ENCODE results near the gene SIAH1. TPM values are rescaled to one million over a fixed set of nuclear protein-coding genes. Genes with fewer than 3 reads are reported as not detected.
"Not testable (repeated sequence)": the region's sequence is repeated elsewhere in the genome, so short reads cannot be mapped to it uniquely, and the experiment has no call there.

SIAH1 gene
- total and polyA plus RNA-seq, 12 donors, result 10.1 to 17.2 (median 14.5) TPM

GRCh38 chr16:48372744-48373143 lies 12.5 kb downstream of the SIAH1 start:
- Histone ChIP-seq H3K27me3 (no peaks in the 10 kb centered on the region), H3K36me3 (no peaks in the 10 kb centered on the region), H3K9me3 (no peaks in the 10 kb centered on the region), H3K4me3 (no peak overlapping the region), H3K27ac (no peak overlapping the region), H3K4me1 (peaks cover 11 to 93% (median 79%) of the 10 kb centered on the region in 9 donors)
- no peak for ATAC-seq
- intact Hi-C loops (cut with DNase I), result no loop called here
- TF ChIP-seq, protein P1, sequence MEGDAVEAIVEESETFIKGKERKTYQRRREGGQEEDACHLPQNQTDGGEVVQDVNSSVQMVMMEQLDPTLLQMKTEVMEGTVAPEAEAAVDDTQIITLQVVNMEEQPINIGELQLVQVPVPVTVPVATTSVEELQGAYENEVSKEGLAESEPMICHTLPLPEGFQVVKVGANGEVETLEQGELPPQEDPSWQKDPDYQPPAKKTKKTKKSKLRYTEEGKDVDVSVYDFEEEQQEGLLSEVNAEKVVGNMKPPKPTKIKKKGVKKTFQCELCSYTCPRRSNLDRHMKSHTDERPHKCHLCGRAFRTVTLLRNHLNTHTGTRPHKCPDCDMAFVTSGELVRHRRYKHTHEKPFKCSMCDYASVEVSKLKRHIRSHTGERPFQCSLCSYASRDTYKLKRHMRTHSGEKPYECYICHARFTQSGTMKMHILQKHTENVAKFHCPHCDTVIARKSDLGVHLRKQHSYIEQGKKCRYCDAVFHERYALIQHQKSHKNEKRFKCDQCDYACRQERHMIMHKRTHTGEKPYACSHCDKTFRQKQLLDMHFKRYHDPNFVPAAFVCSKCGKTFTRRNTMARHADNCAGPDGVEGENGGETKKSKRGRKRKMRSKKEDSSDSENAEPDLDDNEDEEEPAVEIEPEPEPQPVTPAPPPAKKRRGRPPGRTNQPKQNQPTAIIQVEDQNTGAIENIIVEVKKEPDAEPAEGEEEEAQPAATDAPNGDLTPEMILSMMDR (IDR thresholded peaks at IDR 0.05), result no peak
- 56 to 65% methylated on average over 4 of the region's 4 CpGs for WGBS, 2 donors
- DNase-seq, result no peak

DNA sequence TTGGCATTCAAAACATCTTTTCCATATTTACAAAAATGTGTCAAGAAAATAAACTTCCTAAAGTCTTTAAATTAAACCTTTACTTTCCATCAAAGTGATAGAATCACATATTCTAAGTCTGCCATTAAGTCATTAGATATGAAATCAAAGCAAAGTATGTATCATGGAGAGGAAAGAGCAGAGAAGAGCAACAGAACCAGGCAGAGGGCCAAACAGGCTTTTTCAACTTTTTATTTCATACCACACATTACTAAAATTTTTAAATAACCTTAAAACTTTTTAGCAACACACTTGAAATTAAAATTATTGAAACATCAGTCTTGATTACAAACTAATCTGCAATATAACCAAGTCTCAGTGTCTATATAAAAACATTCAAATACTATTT lies 13.8 kb downstream of the SIAH1 start:
- H3K4me1 ChIP-seq, result peaks cover 15 to 93% (median 81%) of the 10 kb centered on the region in 9 donors
- TF ChIP-seq, protein P1 (IDR thresholded peaks at IDR 0.05), result no peak

DNA sequence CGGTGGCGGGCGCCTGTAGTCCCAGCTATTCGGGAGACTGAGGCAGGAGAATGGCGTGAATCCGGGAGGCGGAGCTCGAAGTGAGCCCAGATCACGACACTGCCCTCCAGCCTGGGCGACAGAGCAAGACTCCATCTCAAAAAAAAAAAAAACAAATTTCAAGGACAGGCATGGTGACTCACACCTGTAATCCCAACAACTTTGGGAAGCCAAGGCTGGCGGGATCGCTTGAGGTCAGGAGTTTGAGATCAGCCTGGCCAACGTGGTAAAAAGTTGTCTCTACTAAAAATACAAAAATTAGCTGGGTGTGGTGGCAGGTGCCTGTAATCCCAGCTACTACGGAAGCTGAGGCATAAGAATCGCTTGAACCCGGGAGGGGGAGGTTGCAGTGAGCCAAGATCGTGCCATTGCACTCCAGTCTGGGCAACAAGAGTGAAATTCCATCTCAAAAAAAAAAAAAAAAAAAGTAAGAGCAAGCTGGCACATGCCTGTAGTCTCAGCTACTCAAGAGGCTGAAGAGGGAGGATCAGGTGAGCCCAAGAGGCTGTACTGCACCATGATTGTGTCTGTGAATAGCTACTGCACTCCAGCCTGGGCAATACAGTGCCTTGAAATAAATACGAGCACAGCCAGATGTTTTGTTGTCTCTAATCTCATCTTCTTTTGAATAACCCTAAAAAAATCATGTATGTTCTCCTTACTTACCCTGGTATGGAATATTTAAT lies 14.4 kb downstream of the SIAH1 start:
- ATAC-seq, result not testable (repeated sequence)

More for the DNA sequence above, 13.8 kb downstream of the SIAH1 start:
- H3K27me3 ChIP-seq, result no peaks in the 10 kb centered on the region
- ATAC-seq (no peak), DNase-seq (no peak)
- H3K4me3 ChIP-seq, result no peak overlapping the region
- H3K9me3 ChIP-seq, result no peaks in the 10 kb centered on the region
- H3K27ac ChIP-seq, result no peak overlapping the region
- no peaks in the 10 kb centered on the region for H3K36me3 ChIP-seq
- intact Hi-C loops (cut with DNase I), result no loop called here

DNA sequence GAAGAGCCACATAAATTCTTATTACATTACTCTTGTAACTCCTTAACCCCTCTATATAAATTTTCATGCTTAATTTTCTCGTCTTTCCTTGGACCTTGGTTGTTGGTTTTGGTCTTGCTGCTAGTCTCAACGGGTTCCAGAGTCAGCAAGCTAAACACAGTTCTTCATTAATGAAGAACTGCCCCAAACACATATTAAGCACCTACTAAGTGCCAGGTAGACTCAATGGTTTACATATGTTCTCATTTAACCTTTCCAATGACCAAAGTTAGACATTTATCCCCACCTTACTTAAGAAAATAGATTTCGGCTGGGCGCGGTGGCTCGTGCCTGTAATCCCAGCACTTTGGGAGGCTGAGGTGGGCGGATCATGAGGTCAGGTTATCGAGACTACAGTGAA lies 15.0 kb downstream of the SIAH1 start:
- peaks cover 15 to 88% (median 77%) of the 10 kb centered on the region in 9 donors for H3K4me1 ChIP-seq

More for the DNA sequence above, 14.4 kb downstream of the SIAH1 start:
- H3K36me3 ChIP-seq; H3K27me3 ChIP-seq; H3K27ac ChIP-seq; DNase-seq; H3K4me3 ChIP-seq; intact Hi-C loops (cut with DNase I); H3K9me3 ChIP-seq: not testable (repeated sequence)
- WGBS, 2 donors, result 87 to 90% methylated on average over 18 of the region's 18 CpGs
- peaks cover 15 to 90% (median 78%) of the 10 kb centered on the region in 9 donors for H3K4me1 ChIP-seq

More for the DNA sequence above, 15.0 kb downstream of the SIAH1 start:
- Histone ChIP-seq H3K27me3 (no peaks in the 10 kb centered on the region), H3K4me3 (no peak overlapping the region), H3K36me3 (no peaks in the 10 kb centered on the region), H3K9me3 (no peaks in the 10 kb centered on the region), H3K27ac (no peak overlapping the region)
- intact Hi-C loops (cut with DNase I), result no loop called here
- TF ChIP-seq, protein P1 (IDR thresholded peaks at IDR 0.05), result no peak
- DNase-seq, result no peak
- WGBS, 2 donors, result 97% methylated on average over 8 of the region's 8 CpGs
- no peak for ATAC-seq
